ENCODE measurements around the gene SPOCK2. TPM values are rescaled to one million over a fixed set of nuclear protein-coding genes. Genes with fewer than 3 reads are reported as not detected.

SPOCK2 gene
- total and polyA plus RNA-seq, 2 of the 13 experiments (the other 11 are each of a cell fraction or from before 2014, with no cell fraction given), result 8.6 to 30.6 TPM

GRCh38 chr10:72048450-72049124, 39.8 kb downstream of the SPOCK2 start (continued):
- TF ChIP-seq ETV5 (CRISPR knock-in tag; IDR thresholded peaks at IDR 0.05; ENCODE audit: borderline replicate concordance), result peak; percentile 46; the same call in 1 of the 2 replicates
- no peak for TF ChIP-seq ZFP37 (CRISPR knock-in tag; IDR thresholded peaks at IDR 0.05; ENCODE audit: borderline replicate concordance)
- peak; percentile 28; the same call in 1 of the 2 replicates for TF ChIP-seq ZNF574 (CRISPR knock-in tag; IDR thresholded peaks at IDR 0.05)
- no peak for TF ChIP-seq YEATS4 (CRISPR knock-in tag; IDR thresholded peaks at IDR 0.05; ENCODE audit: borderline replicate concordance)
- no peak for TF ChIP-seq MXI1 (IDR thresholded peaks at IDR 0.05; ENCODE audit: borderline replicate concordance, low read depth, low read length)
- TF ChIP-seq RBFOX2 (IDR thresholded peaks at IDR 0.05; ENCODE audit: low read depth, low read length), result no peak
- TF ChIP-seq ZFP1 (CRISPR knock-in tag; IDR thresholded peaks at IDR 0.05), result no peak
- TF ChIP-seq NFRKB (IDR thresholded peaks at IDR 0.05), result no peak
- 0 out of 2 replicates have a peak, but pooled peaks have one; percentile 20 for TF ChIP-seq NCOA2 (CRISPR knock-in tag; IDR thresholded peaks at IDR 0.05)
- TF ChIP-seq SP2 (CRISPR knock-in tag; IDR thresholded peaks at IDR 0.05), result no peak
- no peak for TF ChIP-seq ZNF354B (CRISPR knock-in tag; IDR thresholded peaks at IDR 0.05)
- no peak for TF ChIP-seq CSRNP2 (CRISPR knock-in tag; conservative IDR thresholded peaks at IDR 0.05; ENCODE audit: low read depth)
- peak; percentile 42; the same call in 1 of the 2 replicates for TF ChIP-seq KMT2B (CRISPR knock-in tag; IDR thresholded peaks at IDR 0.05)
- no peak; the same call in 1 of the 2 replicates for TF ChIP-seq PRDM10 (CRISPR knock-in tag; IDR thresholded peaks at IDR 0.05; ENCODE audit: low read depth)
- no peak for TF ChIP-seq ZNF678 (CRISPR knock-in tag; IDR thresholded peaks at IDR 0.05)
- no peak for TF ChIP-seq CAMTA2 (CRISPR knock-in tag; IDR thresholded peaks at IDR 0.05; ENCODE audit: borderline replicate concordance)
- TF ChIP-seq BCLAF1 (IDR thresholded peaks at IDR 0.05), result no peak
- TF ChIP-seq HNRNPH1 (optimal IDR thresholded peaks at IDR 0.05; ENCODE audit: low read depth, low read length), result no peak
- no peak for TF ChIP-seq ZNF740 (CRISPR knock-in tag; IDR thresholded peaks at IDR 0.05)

Data from HepG2 (cell line).